ENCODE data around the gene SPACA4.
"Not testable (repeated sequence)": the region's sequence is repeated elsewhere in the genome, so short reads cannot be mapped to it uniquely, and the experiment has no call there.

The SPACA4 gene

GRCh38 chr19:48630296-48631063, 23.9 kb downstream of the SPACA4 start:
- Histone ChIP-seq H4K91ac (ENCODE audit: low read length) (peak overlapping the region; percentile 71), H4K8ac (ENCODE audit: low read length) (peak overlapping the region; percentile 85), H2BK12ac (ENCODE audit: low read length in 2 of 2) (peak overlapping the region; percentile 30 to 57), H3K27ac (ENCODE audit: low read length, poor library complexity, severe bottlenecking) (no peak overlapping the region), H3K9me3 (ENCODE audit: control insufficient read depth, low read length) (no peaks in the 10 kb centered on the region), H3K4ac (ENCODE audit: low read depth in 1 of 2, low read length in 2 of 2) (peak overlapping the region; percentile 10 to 40), H2BK5ac (ENCODE audit: low read depth, low read length, poor library complexity, severe bottlenecking) (no peak overlapping the region), H3K79me1 (replicated peaks; ENCODE audit: low read length, poor library complexity, severe bottlenecking) (peaks cover 5% of the 10 kb centered on the region), H2BK120ac (ENCODE audit: low read depth, low read length) (peak overlapping the region; percentile 76), H3K4me2 (ENCODE audit: low read length, poor library complexity, severe bottlenecking) (peak overlapping the region; percentile 59), H3K36me3 (ENCODE audit: control insufficient read depth in 1 of 2, insufficient read depth in 2 of 2, low read depth in 1 of 2, low read length in 2 of 2) (peaks cover 29 to 40% of the 10 kb centered on the region in 2 experiments), H3K27me3 (ENCODE audit: control insufficient read depth in 1 of 2, insufficient read depth in 1 of 2, low read length in 2 of 2) (no peaks in the 10 kb centered on the region), H3K4me1 (ENCODE audit: control insufficient read depth, insufficient read depth, low read depth, low read length) (peaks cover 54% of the 10 kb centered on the region), H3K18ac (ENCODE audit: low read depth in 1 of 2, low read length in 2 of 2) (peak overlapping the region; percentile 57 to 77), H2AFZ (ENCODE audit: low read depth, low read length) (peak overlapping the region; percentile 6), H3K9ac (ENCODE audit: low read length) (no peak overlapping the region), H3K23ac (ENCODE audit: low read length in 2 of 2) (peak overlapping the region in 1 of 2 experiments; percentile 86), H2AK5ac (ENCODE audit: low read length, severe bottlenecking) (no peak overlapping the region), H2BK15ac (ENCODE audit: low read depth, poor library complexity, severe bottlenecking) (peak overlapping the region; percentile 50), H3K14ac (ENCODE audit: low read length in 2 of 2) (peak overlapping the region in 1 of 2 experiments; percentile 31), H3K4me3 (ENCODE audit: insufficient read depth in 1 of 2, low read depth in 1 of 2, low read length in 2 of 2) (no peak overlapping the region)
- WGBS = 5% methylated on average over 39 of the region's 47 CpGs
- peak; percentile 73 for DNase-seq

DNA sequence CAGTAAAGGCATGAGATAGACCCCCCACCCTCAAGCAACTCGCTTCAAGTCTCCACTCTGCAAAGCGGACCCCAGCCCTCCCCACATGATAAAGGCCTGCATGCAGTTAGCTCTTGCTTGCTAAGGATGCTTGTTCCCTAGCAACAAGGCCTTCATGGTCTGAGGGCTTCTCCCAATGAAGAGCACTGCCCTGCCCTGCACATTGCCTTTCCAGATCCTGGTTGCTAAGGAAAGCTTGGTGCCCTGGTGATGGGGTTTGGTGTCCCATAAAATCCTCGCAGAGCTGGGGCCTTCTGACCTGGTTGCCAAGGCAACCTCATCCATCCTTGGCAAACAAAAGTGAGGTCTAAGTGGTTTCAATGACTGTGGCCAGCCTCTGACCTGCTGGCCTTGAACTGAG, 24.7 kb downstream of the SPACA4 start:
- Histone ChIP-seq H3K27me3 (ENCODE audit: control insufficient read depth in 1 of 2, insufficient read depth in 1 of 2, low read length in 2 of 2) (peaks cover 0 to 4% of the 10 kb centered on the region in 2 experiments), H2BK15ac (ENCODE audit: low read depth, poor library complexity, severe bottlenecking) (no peak overlapping the region), H2BK5ac (ENCODE audit: low read depth, low read length, poor library complexity, severe bottlenecking) (no peak overlapping the region), H2AK5ac (ENCODE audit: low read length, severe bottlenecking) (peak overlapping the region; percentile 7), H4K8ac (ENCODE audit: low read length) (peak overlapping the region; percentile 22), H3K9ac (ENCODE audit: low read length) (no peak overlapping the region), H3K4ac (ENCODE audit: low read depth in 1 of 2, low read length in 2 of 2) (peak overlapping the region; percentile 25 to 40), H3K27ac (ENCODE audit: low read length, poor library complexity, severe bottlenecking) (no peak overlapping the region), H3K14ac (ENCODE audit: low read length in 2 of 2) (no peak overlapping the region), H4K91ac (ENCODE audit: low read length) (peak overlapping the region; percentile 57), H2BK120ac (ENCODE audit: low read depth, low read length) (peak overlapping the region; percentile 21), H3K4me3 (ENCODE audit: insufficient read depth in 1 of 2, low read depth in 1 of 2, low read length in 2 of 2) (no peak overlapping the region), H3K4me1 (ENCODE audit: control insufficient read depth, insufficient read depth, low read depth, low read length) (peaks cover 56% of the 10 kb centered on the region), H3K9me3 (ENCODE audit: control insufficient read depth, low read length) (no peaks in the 10 kb centered on the region), H2AFZ (ENCODE audit: low read depth, low read length) (no peak overlapping the region), H3K23ac (ENCODE audit: low read length in 2 of 2) (no peak overlapping the region), H3K79me1 (replicated peaks; ENCODE audit: low read length, poor library complexity, severe bottlenecking) (peaks cover under 1% of the 10 kb centered on the region), H2BK12ac (ENCODE audit: low read length in 2 of 2) (peak overlapping the region in 1 of 2 experiments; percentile 1), H3K18ac (ENCODE audit: low read depth in 1 of 2, low read length in 2 of 2) (peak overlapping the region; percentile 57 to 77), H3K4me2 (ENCODE audit: low read length, poor library complexity, severe bottlenecking) (no peak overlapping the region), H3K36me3 (ENCODE audit: control insufficient read depth in 1 of 2, insufficient read depth in 2 of 2, low read depth in 1 of 2, low read length in 2 of 2) (peaks cover 25 to 33% of the 10 kb centered on the region in 2 experiments)
- 76% methylated on average over 3 of the region's 3 CpGs for WGBS
- no peak for DNase-seq

DNA sequence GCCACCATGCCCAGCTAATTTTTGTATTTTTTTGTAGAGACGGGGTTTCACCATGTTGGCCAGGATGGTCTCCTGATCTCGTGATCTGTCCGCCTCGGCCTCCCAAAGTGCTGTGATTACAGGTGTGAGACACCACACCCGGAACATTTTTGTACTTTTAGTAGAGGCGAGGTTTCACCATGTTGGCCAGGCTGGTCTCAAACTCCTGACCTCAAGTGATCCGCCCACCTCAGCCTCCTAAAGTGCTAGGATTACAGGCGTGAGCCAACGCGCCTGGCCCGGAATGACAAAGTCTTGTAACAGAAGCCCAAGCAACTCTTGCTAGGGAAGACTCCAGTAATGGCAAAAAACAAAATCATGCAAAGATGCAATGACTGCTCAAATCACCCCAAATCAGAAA, 25.7 kb downstream of the SPACA4 start:
- 93% methylated on average over 11 of the region's 11 CpGs for WGBS
- H3K4me2 ChIP-seq (ENCODE audit: low read length, poor library complexity, severe bottlenecking); H3K14ac ChIP-seq (ENCODE audit: low read length in 2 of 2); H3K27me3 ChIP-seq (ENCODE audit: control insufficient read depth in 1 of 2, insufficient read depth in 1 of 2, low read length in 2 of 2); H2BK15ac ChIP-seq (ENCODE audit: low read depth, poor library complexity, severe bottlenecking); H3K23ac ChIP-seq (ENCODE audit: low read length in 2 of 2); H2AK5ac ChIP-seq (ENCODE audit: low read length, severe bottlenecking); DNase-seq; H3K9me3 ChIP-seq (ENCODE audit: control insufficient read depth, low read length); H2BK5ac ChIP-seq (ENCODE audit: low read depth, low read length, poor library complexity, severe bottlenecking); H2AFZ ChIP-seq (ENCODE audit: low read depth, low read length); H3K27ac ChIP-seq (ENCODE audit: low read length, poor library complexity, severe bottlenecking); H3K79me1 ChIP-seq (replicated peaks; ENCODE audit: low read length, poor library complexity, severe bottlenecking); H4K8ac ChIP-seq (ENCODE audit: low read length); H3K4ac ChIP-seq (ENCODE audit: low read depth in 1 of 2, low read length in 2 of 2): not testable (repeated sequence)
- Histone ChIP-seq H2BK12ac (ENCODE audit: low read length in 2 of 2) (peak overlapping the region in 1 of 2 experiments; percentile 97), H3K9ac (ENCODE audit: low read length) (peak overlapping the region; percentile 69), H3K18ac (ENCODE audit: low read depth in 1 of 2, low read length in 2 of 2) (peak overlapping the region in 1 of 2 experiments; percentile 52), H4K91ac (ENCODE audit: low read length) (peak overlapping the region; percentile 69), H3K4me1 (ENCODE audit: control insufficient read depth, insufficient read depth, low read depth, low read length) (peaks cover 61% of the 10 kb centered on the region), H3K36me3 (ENCODE audit: control insufficient read depth in 1 of 2, insufficient read depth in 2 of 2, low read depth in 1 of 2, low read length in 2 of 2) (peaks cover 20 to 30% of the 10 kb centered on the region in 2 experiments), H3K4me3 (ENCODE audit: insufficient read depth in 1 of 2, low read depth in 1 of 2, low read length in 2 of 2) (peak overlapping the region in 1 of 2 experiments; percentile 38), H2BK120ac (ENCODE audit: low read depth, low read length) (peak overlapping the region; percentile 40)

- Histone ChIP-seq H4K91ac (ENCODE audit: low read length) (peak overlapping the region; percentile 69), H3K4me3 (ENCODE audit: insufficient read depth in 1 of 2, low read depth in 1 of 2, low read length in 2 of 2) (peak overlapping the region in 1 of 2 experiments; percentile 67), H3K36me3 (ENCODE audit: control insufficient read depth in 1 of 2, insufficient read depth in 2 of 2, low read depth in 1 of 2, low read length in 2 of 2) (peaks cover 20 to 25% of the 10 kb centered on the region in 2 experiments), H3K4ac (ENCODE audit: low read depth in 1 of 2, low read length in 2 of 2) (peak overlapping the region in 1 of 2 experiments; percentile 82), H3K4me1 (ENCODE audit: control insufficient read depth, insufficient read depth, low read depth, low read length) (peaks cover 60% of the 10 kb centered on the region), H4K8ac (ENCODE audit: low read length) (no peak overlapping the region), H3K9ac (ENCODE audit: low read length) (peak overlapping the region; percentile 69), H3K79me1 (replicated peaks; ENCODE audit: low read length, poor library complexity, severe bottlenecking) (no peaks in the 10 kb centered on the region), H2BK15ac (ENCODE audit: low read depth, poor library complexity, severe bottlenecking) (no peak overlapping the region), H3K23ac (ENCODE audit: low read length in 2 of 2) (no peak overlapping the region), H2BK12ac (ENCODE audit: low read length in 2 of 2) (peak overlapping the region; percentile 97), H3K18ac (ENCODE audit: low read depth in 1 of 2, low read length in 2 of 2) (peak overlapping the region; percentile 52 to 82), H3K4me2 (ENCODE audit: low read length, poor library complexity, severe bottlenecking) (no peak overlapping the region), H2BK5ac (ENCODE audit: low read depth, low read length, poor library complexity, severe bottlenecking) (no peak overlapping the region), H2BK120ac (ENCODE audit: low read depth, low read length) (peak overlapping the region; percentile 40), H2AFZ (ENCODE audit: low read depth, low read length) (no peak overlapping the region), H3K27me3 (ENCODE audit: control insufficient read depth in 1 of 2, insufficient read depth in 1 of 2, low read length in 2 of 2) (peaks cover 0 to 7% of the 10 kb centered on the region in 2 experiments), H3K14ac (ENCODE audit: low read length in 2 of 2) (no peak overlapping the region), H2AK5ac (ENCODE audit: low read length, severe bottlenecking) (no peak overlapping the region), H3K9me3 (ENCODE audit: control insufficient read depth, low read length) (no peaks in the 10 kb centered on the region), H3K27ac (ENCODE audit: low read length, poor library complexity, severe bottlenecking) (no peak overlapping the region)
- no peak for DNase-seq
Measured at GRCh38 chr19:48632692-48633147, 26.2 kb downstream of the SPACA4 start.
